Activated naive CD4-positive, alpha-beta T cell treated with anti-CD3 and anti-CD28 coated beads for 36 hours (primary cell): Measurements from ENCODE around the gene DLK1. TPM values are rescaled to one million over a fixed set of nuclear protein-coding genes. Genes with fewer than 3 reads are reported as not detected.

Experiments used
- CTCF ChIA-PET: fragments of 350-600 bp; sonication (Branson Sonifier 250); formaldehyde crosslinking; loops from one replicate; lab custom pipeline; 2021; ENCODE audit warnings: antibody characterized with exemption; lab: Charles Lee
- DNase-seq: peaks from one replicate; pipeline ENCODE4 v3.0.0-alpha.2; 2020
- H3K27ac Mint-ChIP-seq: one replicate; pipeline ENCODE4 v1.8.0; 2021; ENCODE audit warnings: mild to moderate bottlenecking, mixed read lengths
- H3K27me3 Mint-ChIP-seq: one replicate; pipeline ENCODE4 v1.8.0; 2021; ENCODE audit warnings: low read depth, mixed read lengths
- H3K36me3 Mint-ChIP-seq: one replicate; pipeline ENCODE4 v1.8.0; 2021; ENCODE audit warnings: low read depth, mixed read lengths
- H3K4me1 Mint-ChIP-seq: one replicate; pipeline ENCODE4 v1.8.0; 2021; ENCODE audit warnings: low read depth, mixed read lengths
- H3K4me3 Mint-ChIP-seq: one replicate; pipeline ENCODE4 v1.8.0; 2021; ENCODE audit warnings: mild to moderate bottlenecking, moderate library complexity, mixed read lengths
- H3K9me3 Mint-ChIP-seq: one replicate; pipeline ENCODE4 v1.8.0; 2021; ENCODE audit warnings: mixed read lengths
- intact Hi-C: fragments of 100-400 bp; cut with micrococcal nuclease; formaldehyde crosslinking; loops from one replicate; pipeline ENCODE4 v1.15.1; 2023
- total RNA-seq, 2 experiments: library from RNA; stranded (reverse); gene quantifications; one replicate each; pipeline ENCODE4 v1.2.3, GENCODE V29; 2021

The DLK1 gene
- total RNA-seq, 2 experiments from 2014 or later = not detected

- no peaks in the 10 kb centered on the region for H3K36me3 Mint-ChIP-seq
- CTCF ChIA-PET = no interaction called here
- peaks cover 33% of the 10 kb centered on the region for H3K27me3 Mint-ChIP-seq
These were observed 2.8 kb upstream of the DLK1 start for GRCh38 chr14:100723830-100724437.

GRCh38 chr14:100724536-100724935 is 2.2 kb upstream of the DLK1 start:
- intact Hi-C loops = no loop called here
- no peak overlapping the region for H3K27ac Mint-ChIP-seq
- peaks cover 6% of the 10 kb centered on the region for H3K4me1 Mint-ChIP-seq
- H3K27me3 Mint-ChIP-seq = peaks cover 38% of the 10 kb centered on the region
- no peak for DNase-seq
- H3K36me3 Mint-ChIP-seq = no peaks in the 10 kb centered on the region
- no peak overlapping the region for H3K4me3 Mint-ChIP-seq
- H3K9me3 Mint-ChIP-seq = no peaks in the 10 kb centered on the region
- CTCF ChIA-PET = no interaction called here

More at GRCh38 chr14:100723830-100724437, 2.8 kb upstream of the DLK1 start:
- no peaks in the 10 kb centered on the region for H3K9me3 Mint-ChIP-seq
- intact Hi-C loops = no loop called here
- DNase-seq = no peak
- peaks cover 6% of the 10 kb centered on the region for H3K4me1 Mint-ChIP-seq
- H3K4me3 Mint-ChIP-seq = no peak overlapping the region
- H3K27ac Mint-ChIP-seq = no peak overlapping the region

DNA sequence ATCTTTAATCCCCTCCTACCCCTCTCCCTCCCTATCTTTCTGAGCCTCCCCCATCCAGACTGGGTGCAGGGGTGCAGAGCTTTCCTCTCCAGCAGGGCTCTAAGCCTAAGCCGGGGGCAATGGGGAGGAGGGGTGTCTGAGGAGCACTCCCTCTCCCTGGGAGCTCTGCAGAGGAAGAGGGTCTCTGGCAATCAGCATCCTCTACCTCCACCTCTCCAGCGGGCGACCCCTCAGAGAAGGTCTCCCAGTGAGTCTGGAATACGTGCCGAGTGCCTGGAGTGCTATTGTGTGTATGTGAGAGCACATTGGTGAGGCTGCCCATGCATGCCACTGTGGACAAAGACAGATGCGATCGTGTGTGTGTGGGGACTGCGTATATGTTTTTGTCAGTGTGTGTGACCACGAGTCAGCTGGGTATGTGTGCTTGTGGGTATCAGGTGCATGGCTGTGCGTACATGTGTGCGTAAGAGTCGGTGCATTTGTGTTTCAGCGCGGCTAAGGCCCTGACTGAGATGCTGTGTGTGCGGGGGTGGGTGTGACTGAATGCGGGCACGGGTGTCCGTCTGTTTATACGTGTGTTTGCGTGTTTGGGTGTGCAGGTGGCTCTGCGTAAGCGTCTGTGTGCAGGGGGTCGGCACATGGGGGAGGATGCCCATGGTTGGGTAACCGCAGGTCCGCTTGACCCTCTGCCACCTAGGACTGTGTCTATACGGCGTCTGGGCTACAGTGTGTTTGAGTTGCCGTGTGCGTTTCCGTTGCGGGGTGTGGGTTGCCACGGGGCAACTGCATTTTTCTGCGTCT is 905 bp upstream of the DLK1 start:
- Mint-ChIP-seq H3K4me1 (peaks cover 6% of the 10 kb centered on the region), H3K4me3 (no peak overlapping the region), H3K27me3 (peaks cover 42% of the 10 kb centered on the region), H3K27ac (no peak overlapping the region), H3K9me3 (no peaks in the 10 kb centered on the region), H3K36me3 (no peaks in the 10 kb centered on the region)
- CTCF ChIA-PET = no interaction called here
- no peak for DNase-seq
- intact Hi-C loops = no loop called here

GRCh38 chr14:100727086-100727872 is 587 bp downstream of the DLK1 start:
- Mint-ChIP-seq H3K4me3 (no peak overlapping the region), H3K9me3 (no peaks in the 10 kb centered on the region), H3K4me1 (peaks cover 6% of the 10 kb centered on the region), H3K27me3 (peaks cover 38% of the 10 kb centered on the region), H3K36me3 (no peaks in the 10 kb centered on the region), H3K27ac (no peak overlapping the region)
- no peak for DNase-seq
- intact Hi-C loops = no loop called here
- CTCF ChIA-PET = no interaction called here

GRCh38 chr14:100727873-100728240 is 1.2 kb downstream of the DLK1 start:
- CTCF ChIA-PET = no interaction called here
- Mint-ChIP-seq H3K4me3 (no peak overlapping the region), H3K27me3 (peaks cover 38% of the 10 kb centered on the region), H3K9me3 (no peaks in the 10 kb centered on the region), H3K27ac (no peak overlapping the region), H3K4me1 (peaks cover 6% of the 10 kb centered on the region), H3K36me3 (no peaks in the 10 kb centered on the region)
- DNase-seq = no peak
- intact Hi-C loops = no loop called here

DNA sequence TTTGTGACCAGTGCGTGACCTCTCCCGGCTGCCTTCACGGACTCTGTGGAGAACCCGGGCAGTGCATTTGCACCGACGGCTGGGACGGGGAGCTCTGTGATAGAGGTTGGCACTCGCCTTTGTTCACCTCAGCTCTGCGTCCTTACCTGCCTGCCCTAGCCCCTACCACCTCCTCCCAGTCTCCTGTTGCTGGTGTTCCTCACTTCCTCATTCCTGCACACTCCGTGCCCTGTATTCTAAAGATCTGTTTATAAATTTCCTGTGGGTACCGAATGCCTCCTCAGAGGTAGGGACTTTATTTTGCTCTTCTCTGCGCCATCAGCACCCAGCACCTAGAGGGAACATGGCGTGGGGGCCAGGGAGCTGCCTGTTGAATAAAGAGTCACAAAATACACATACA is 2.3 kb downstream of the DLK1 start:
- DNase-seq = no peak
- Mint-ChIP-seq H3K36me3 (no peaks in the 10 kb centered on the region), H3K9me3 (no peaks in the 10 kb centered on the region), H3K27ac (no peak overlapping the region), H3K27me3 (peaks cover 38% of the 10 kb centered on the region), H3K4me1 (peaks cover 6% of the 10 kb centered on the region), H3K4me3 (no peak overlapping the region)
- intact Hi-C loops = no loop called here
- CTCF ChIA-PET = no interaction called here

DNA sequence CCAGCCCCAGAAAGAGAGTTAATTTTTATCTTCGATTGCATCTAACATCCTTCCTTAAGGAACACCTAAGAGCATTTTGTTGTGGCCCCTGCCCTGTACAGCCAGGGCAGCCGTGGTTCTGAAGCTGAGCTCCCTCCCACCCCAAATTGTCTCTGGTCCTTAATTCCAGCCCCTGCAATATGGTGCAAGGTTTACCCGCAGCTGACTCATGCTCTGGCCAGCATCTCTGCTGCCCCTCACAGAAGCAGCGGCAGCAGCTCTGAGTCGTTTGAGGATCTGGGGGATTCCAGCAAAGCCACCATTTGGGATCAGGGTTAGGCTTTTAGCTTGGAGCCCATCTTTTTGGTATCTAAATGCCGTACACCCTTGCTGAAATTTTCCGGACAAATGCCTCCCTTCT is 3.3 kb downstream of the DLK1 start:
- Mint-ChIP-seq H3K27ac (no peak overlapping the region), H3K36me3 (no peaks in the 10 kb centered on the region), H3K9me3 (no peaks in the 10 kb centered on the region), H3K27me3 (peaks cover 37% of the 10 kb centered on the region), H3K4me1 (peaks cover 6% of the 10 kb centered on the region), H3K4me3 (no peak overlapping the region)
- no peak for DNase-seq
- CTCF ChIA-PET = interaction anchor here (0.6 kb wide), 1 partner anchor 27 kb away, joined by 3 read pairs; no protein-coding TSS in a partner anchor
- intact Hi-C loops = no loop called here

- CTCF ChIA-PET = no interaction called here
- Mint-ChIP-seq H3K4me1 (peaks cover 6% of the 10 kb centered on the region), H3K36me3 (no peaks in the 10 kb centered on the region), H3K4me3 (no peak overlapping the region), H3K9me3 (no peaks in the 10 kb centered on the region), H3K27me3 (peaks cover 36% of the 10 kb centered on the region), H3K27ac (no peak overlapping the region)
- DNase-seq = no peak
- intact Hi-C loops = no loop called here
These were observed 3.9 kb downstream of the DLK1 start for GRCh38 chr14:100730581-100730980.

GRCh38 chr14:100731011-100731670 is 4.4 kb downstream of the DLK1 start:
- CTCF ChIA-PET = no interaction called here
- Mint-ChIP-seq H3K4me3 (no peak overlapping the region), H3K4me1 (peaks cover 5% of the 10 kb centered on the region), H3K9me3 (no peaks in the 10 kb centered on the region), H3K27me3 (peaks cover 31% of the 10 kb centered on the region), H3K27ac (no peak overlapping the region), H3K36me3 (no peaks in the 10 kb centered on the region)
- intact Hi-C loops = no loop called here
- no peak for DNase-seq

- Mint-ChIP-seq H3K9me3 (no peaks in the 10 kb centered on the region), H3K36me3 (no peaks in the 10 kb centered on the region), H3K27me3 (peaks cover 29% of the 10 kb centered on the region), H3K4me1 (peaks cover 2% of the 10 kb centered on the region), H3K27ac (no peak overlapping the region), H3K4me3 (no peak overlapping the region)
- intact Hi-C loops = no loop called here
- DNase-seq = no peak
- CTCF ChIA-PET = no interaction called here
These were observed 5.4 kb downstream of the DLK1 start for GRCh38 chr14:100731846-100732765.

GRCh38 chr14:100732766-100733100 is 6.0 kb downstream of the DLK1 start:
- Mint-ChIP-seq H3K4me3 (no peak overlapping the region), H3K4me1 (no peaks in the 10 kb centered on the region), H3K9me3 (no peaks in the 10 kb centered on the region), H3K36me3 (no peaks in the 10 kb centered on the region), H3K27ac (no peak overlapping the region), H3K27me3 (peaks cover 23% of the 10 kb centered on the region)
- CTCF ChIA-PET = no interaction called here
- no peak for DNase-seq
- intact Hi-C loops = no loop called here
